ENCODE results near the gene KHDRBS2.
"Not testable (repeated sequence)": the region's sequence is repeated elsewhere in the genome, so short reads cannot be mapped to it uniquely, and the experiment has no call there.

Gene KHDRBS2

GRCh38 chr6:61809004-61809595, 476.9 kb downstream of the KHDRBS2 start:
- Histone ChIP-seq H4K20me1 (ENCODE audit: insufficient read depth, low read length, poor library complexity, severe bottlenecking) (no peaks in the 10 kb centered on the region), H3K9me2 (replicated peaks; ENCODE audit: low read depth, low read length) (no peaks in the 10 kb centered on the region), H3K27me3 (ENCODE audit: insufficient read depth, low read length, poor library complexity, severe bottlenecking) (no peaks in the 10 kb centered on the region), H3K79me2 (ENCODE audit: insufficient read depth, low read length) (no peaks in the 10 kb centered on the region), H3K4me1 (ENCODE audit: insufficient read depth, low read length, poor library complexity, severe bottlenecking) (no peaks in the 10 kb centered on the region), H3K9me3 (ENCODE audit: insufficient read depth, low read depth, low read length) (no peaks in the 10 kb centered on the region), H3F3A (ENCODE audit: low read depth) (no peaks in the 10 kb centered on the region), H3K4me2 (ENCODE audit: low read depth, low read length, poor library complexity, severe bottlenecking) (no peak overlapping the region), H3K4me3 (ENCODE audit: low read length, poor library complexity, severe bottlenecking) (no peak overlapping the region), H2AFZ (ENCODE audit: low read length) (no peak overlapping the region), H3K36me3 (ENCODE audit: insufficient read depth, low read length) (no peaks in the 10 kb centered on the region), H3K9ac (ENCODE audit: low read depth, low read length, poor library complexity, severe bottlenecking) (no peak overlapping the region)
- TF ChIP-seq CTCF (conservative IDR thresholded peaks at IDR 0.05; ENCODE audit: low read length) (peak; percentile 60), EZH2phosphoT487 (IDR thresholded peaks at IDR 0.05; ENCODE audit: borderline replicate concordance) (no peak)

GRCh38 chr6:61787998-61788397, 498.0 kb downstream of the KHDRBS2 start:
- no peaks in the 10 kb centered on the region for H3K9me3 ChIP-seq (ENCODE audit: insufficient read depth, low read depth, low read length)
- no peaks in the 10 kb centered on the region for H4K20me1 ChIP-seq (ENCODE audit: insufficient read depth, low read length, poor library complexity, severe bottlenecking)
- no peak overlapping the region for H3K9ac ChIP-seq (ENCODE audit: low read depth, low read length, poor library complexity, severe bottlenecking)
- H3K36me3 ChIP-seq (ENCODE audit: insufficient read depth, low read length), result no peaks in the 10 kb centered on the region
- no peaks in the 10 kb centered on the region for H3K9me2 ChIP-seq (replicated peaks; ENCODE audit: low read depth, low read length)
- no peaks in the 10 kb centered on the region for H3K27me3 ChIP-seq (ENCODE audit: insufficient read depth, low read length, poor library complexity, severe bottlenecking)
- no peaks in the 10 kb centered on the region for H3K4me1 ChIP-seq (ENCODE audit: insufficient read depth, low read length, poor library complexity, severe bottlenecking)
- H3K4me2 ChIP-seq (ENCODE audit: low read depth, low read length, poor library complexity, severe bottlenecking), result no peak overlapping the region
- H3K79me2 ChIP-seq (ENCODE audit: insufficient read depth, low read length), result no peaks in the 10 kb centered on the region
- TF ChIP-seq CTCF (conservative IDR thresholded peaks at IDR 0.05; ENCODE audit: low read length) (no peak), EZH2phosphoT487 (IDR thresholded peaks at IDR 0.05; ENCODE audit: borderline replicate concordance) (no peak)
- H2AFZ ChIP-seq (ENCODE audit: low read length), result no peak overlapping the region
- H3K4me3 ChIP-seq (ENCODE audit: low read length, poor library complexity, severe bottlenecking), result no peak overlapping the region
- H3F3A ChIP-seq (ENCODE audit: low read depth), result no peaks in the 10 kb centered on the region

GRCh38 chr6:61769446-61769845, 516.6 kb downstream of the KHDRBS2 start:
- not testable (repeated sequence) for H3K36me3 ChIP-seq (ENCODE audit: insufficient read depth, low read length); H4K20me1 ChIP-seq (ENCODE audit: insufficient read depth, low read length, poor library complexity, severe bottlenecking); H3F3A ChIP-seq (ENCODE audit: low read depth); H3K9me2 ChIP-seq (replicated peaks; ENCODE audit: low read depth, low read length); H3K9ac ChIP-seq (ENCODE audit: low read depth, low read length, poor library complexity, severe bottlenecking); H3K4me1 ChIP-seq (ENCODE audit: insufficient read depth, low read length, poor library complexity, severe bottlenecking); H3K9me3 ChIP-seq (ENCODE audit: insufficient read depth, low read depth, low read length); H3K79me2 ChIP-seq (ENCODE audit: insufficient read depth, low read length); H3K27me3 ChIP-seq (ENCODE audit: insufficient read depth, low read length, poor library complexity, severe bottlenecking); H2AFZ ChIP-seq (ENCODE audit: low read length); H3K4me2 ChIP-seq (ENCODE audit: low read depth, low read length, poor library complexity, severe bottlenecking); H3K4me3 ChIP-seq (ENCODE audit: low read length, poor library complexity, severe bottlenecking)

GRCh38 chr6:61755739-61756138, 530.3 kb downstream of the KHDRBS2 start:
- Histone ChIP-seq H3K36me3 (ENCODE audit: insufficient read depth, low read length) (no peaks in the 10 kb centered on the region), H3F3A (ENCODE audit: low read depth) (no peaks in the 10 kb centered on the region), H3K4me2 (ENCODE audit: low read depth, low read length, poor library complexity, severe bottlenecking) (no peak overlapping the region), H3K79me2 (ENCODE audit: insufficient read depth, low read length) (no peaks in the 10 kb centered on the region), H3K9me3 (ENCODE audit: insufficient read depth, low read depth, low read length) (no peaks in the 10 kb centered on the region), H3K27me3 (ENCODE audit: insufficient read depth, low read length, poor library complexity, severe bottlenecking) (no peaks in the 10 kb centered on the region), H2AFZ (ENCODE audit: low read length) (no peak overlapping the region), H3K4me1 (ENCODE audit: insufficient read depth, low read length, poor library complexity, severe bottlenecking) (no peaks in the 10 kb centered on the region), H3K9me2 (replicated peaks; ENCODE audit: low read depth, low read length) (no peaks in the 10 kb centered on the region), H3K4me3 (ENCODE audit: low read length, poor library complexity, severe bottlenecking) (no peak overlapping the region), H3K9ac (ENCODE audit: low read depth, low read length, poor library complexity, severe bottlenecking) (no peak overlapping the region), H4K20me1 (ENCODE audit: insufficient read depth, low read length, poor library complexity, severe bottlenecking) (no peaks in the 10 kb centered on the region)
- TF ChIP-seq CTCF (conservative IDR thresholded peaks at IDR 0.05; ENCODE audit: low read length), result no peak
- no peak for TF ChIP-seq EZH2phosphoT487 (IDR thresholded peaks at IDR 0.05; ENCODE audit: borderline replicate concordance)
